Measurements from ENCODE around the gene GAS1. TPM values are rescaled to one million over a fixed set of nuclear protein-coding genes. Genes with fewer than 3 reads are reported as not detected.

Gene GAS1
- total and polyA plus RNA-seq, 2 of the 4 experiments (the other 2 are of a cell fraction): 1.8 to 2.2 TPM

DNA sequence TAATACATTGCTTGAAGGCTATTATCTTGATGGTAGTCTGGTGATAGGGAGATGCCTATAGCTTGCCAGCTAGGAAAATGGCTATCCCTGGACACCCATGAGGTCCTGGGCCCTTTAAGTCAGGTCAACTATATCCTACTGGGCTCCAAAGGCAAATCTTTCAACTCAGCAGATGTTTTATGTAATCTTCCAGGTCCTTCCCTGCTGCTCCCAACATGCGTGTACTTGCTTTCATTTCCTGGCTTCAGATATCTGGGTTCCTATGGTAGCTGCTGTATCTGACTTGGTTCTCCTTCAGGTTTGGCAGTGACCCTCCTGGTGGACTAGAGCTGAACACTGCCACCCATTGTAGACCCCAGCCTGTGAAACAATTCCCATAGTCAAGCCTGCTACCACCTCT, 32.4 kb upstream of the GAS1 start:
- no peaks in the 10 kb centered on the region for H3K9me3 ChIP-seq (ENCODE audit: control insufficient read depth, insufficient read depth, low read length)
- no peak overlapping the region for H3K27ac ChIP-seq (ENCODE audit: insufficient read depth, low read length)
- WGBS, 2 experiments (ENCODE audit: extremely low coverage in 2 of 2, insufficient read length in 1 of 2): 100% methylated on average over 1 of the region's 1 CpG; no CpG with 5 or more reads in 1 of the 2 experiments
- H3K23ac ChIP-seq (ENCODE audit: low read depth, low read length): no peak overlapping the region
- no peak overlapping the region for H3K4me3 ChIP-seq (ENCODE audit: insufficient read depth, low read depth, low read length)
- H3K4ac ChIP-seq (ENCODE audit: low read depth, low read length): peak overlapping the region; percentile 27; the same call in 1 of the 2 replicates
- in situ Hi-C loops (cut with MboI; ENCODE audit: low sequenced_read_pairs): no loop called here
- no peak overlapping the region for H3K56ac ChIP-seq (ENCODE audit: extremely low read depth, insufficient read depth, low read length)
- peak overlapping the region; percentile 30; the same call in 1 of the 2 replicates for H3K14ac ChIP-seq (replicated peaks; ENCODE audit: low read depth, low read length)
- no peak overlapping the region for H2AFZ ChIP-seq (replicated peaks; ENCODE audit: low read length, poor library complexity)
- H2BK15ac ChIP-seq (ENCODE audit: low read depth, low read length): peak overlapping the region; percentile 41; the same call in 1 of the 3 replicates
- peaks cover 12% of the 10 kb centered on the region for H3K9me1 ChIP-seq (ENCODE audit: insufficient read depth, low read length)
- H2AK9ac ChIP-seq (replicated peaks; ENCODE audit: low read depth, low read length, poor library complexity): no peak overlapping the region
- H3K9ac ChIP-seq (ENCODE audit: low read depth, low read length): no peak overlapping the region
- H2BK120ac ChIP-seq (ENCODE audit: low read depth, low read length): no peak overlapping the region; the same call in 1 of the 2 replicates
- H3K4me2 ChIP-seq (ENCODE audit: low read depth, low read length): no peak overlapping the region
- CTCF ChIA-PET: no interaction called here
- DNase-seq: no peak
- H3K27me3 ChIP-seq (ENCODE audit: control insufficient read depth, insufficient read depth, low read length): no peaks in the 10 kb centered on the region
- H4K20me1 ChIP-seq (ENCODE audit: insufficient read depth, low read length): no peaks in the 10 kb centered on the region
- H3K4me1 ChIP-seq (ENCODE audit: control insufficient read depth, insufficient read depth, low read length): peaks cover 30% of the 10 kb centered on the region
- H4K8ac ChIP-seq (ENCODE audit: low read depth in 2 of 2, low read length in 2 of 2): no peak overlapping the region
- dilution Hi-C loops (cut with HindIII; ENCODE audit: low sequenced_read_pairs, unreplicated experiment): no loop called here
- no TSS peak for BruUV-seq (replicated peaks)
- ATAC-seq (ENCODE audit: low read depth): no peak
- H2AK5ac ChIP-seq (ENCODE audit: low read depth, low read length): peak overlapping the region; percentile 15; the same call in 1 of the 2 replicates
- intact Hi-C loops (cut with micrococcal nuclease): loop anchor here (5.0 kb wide), 1 partner anchor 128 kb away; no protein-coding TSS in a partner anchor
- no peaks in the 10 kb centered on the region for H3K79me1 ChIP-seq (ENCODE audit: low read depth in 1 of 2, low read length in 2 of 2)
- no peaks in the 10 kb centered on the region for H3K36me3 ChIP-seq (ENCODE audit: control insufficient read depth, insufficient read depth, low read length)
- H2BK5ac ChIP-seq (ENCODE audit: low read depth, low read length, poor library complexity, severe bottlenecking): no peak overlapping the region
- TF ChIP-seq SMC3 (IDR thresholded peaks at IDR 0.05; ENCODE audit: low read depth, low read length) (no peak), RAD21 (IDR thresholded peaks at IDR 0.05; ENCODE audit: low read length) (no peak), MXI1 (IDR thresholded peaks at IDR 0.05; ENCODE audit: borderline replicate concordance, low read depth, low read length) (no peak), RCOR1 (IDR thresholded peaks at IDR 0.05; ENCODE audit: insufficient replicate concordance, low read length) (no peak), BHLHE40 (IDR thresholded peaks at IDR 0.05; ENCODE audit: low read depth, low read length) (no peak), MAZ (IDR thresholded peaks at IDR 0.05; ENCODE audit: borderline replicate concordance, low read depth, low read length) (no peak)
- TF ChIP-seq, protein P1, sequence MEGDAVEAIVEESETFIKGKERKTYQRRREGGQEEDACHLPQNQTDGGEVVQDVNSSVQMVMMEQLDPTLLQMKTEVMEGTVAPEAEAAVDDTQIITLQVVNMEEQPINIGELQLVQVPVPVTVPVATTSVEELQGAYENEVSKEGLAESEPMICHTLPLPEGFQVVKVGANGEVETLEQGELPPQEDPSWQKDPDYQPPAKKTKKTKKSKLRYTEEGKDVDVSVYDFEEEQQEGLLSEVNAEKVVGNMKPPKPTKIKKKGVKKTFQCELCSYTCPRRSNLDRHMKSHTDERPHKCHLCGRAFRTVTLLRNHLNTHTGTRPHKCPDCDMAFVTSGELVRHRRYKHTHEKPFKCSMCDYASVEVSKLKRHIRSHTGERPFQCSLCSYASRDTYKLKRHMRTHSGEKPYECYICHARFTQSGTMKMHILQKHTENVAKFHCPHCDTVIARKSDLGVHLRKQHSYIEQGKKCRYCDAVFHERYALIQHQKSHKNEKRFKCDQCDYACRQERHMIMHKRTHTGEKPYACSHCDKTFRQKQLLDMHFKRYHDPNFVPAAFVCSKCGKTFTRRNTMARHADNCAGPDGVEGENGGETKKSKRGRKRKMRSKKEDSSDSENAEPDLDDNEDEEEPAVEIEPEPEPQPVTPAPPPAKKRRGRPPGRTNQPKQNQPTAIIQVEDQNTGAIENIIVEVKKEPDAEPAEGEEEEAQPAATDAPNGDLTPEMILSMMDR (conservative IDR thresholded peaks at IDR 0.05; ENCODE audit: low read depth, low read length): no peak
- POLR2A ChIA-PET (ENCODE audit: unreplicated experiment): no interaction called here
- no peak overlapping the region for H4K5ac ChIP-seq (ENCODE audit: low read depth, low read length)
- H4K91ac ChIP-seq (ENCODE audit: insufficient read depth, low read depth, low read length): peak overlapping the region; percentile 17; the same call in 1 of the 2 replicates
- peak overlapping the region; percentile 46; the same call in 1 of the 2 replicates for H3K18ac ChIP-seq (ENCODE audit: low read depth, low read length)
- peak overlapping the region; percentile 26; the same call in 1 of the 2 replicates for H2BK20ac ChIP-seq (ENCODE audit: low read depth, low read length)

Measured in IMR-90 (cell line).